ENCODE data around the gene PRCD.
A peak's percentile ranks its signal among the peaks of the same experiment; 100 is the strongest.
"Not testable (repeated sequence)": the region's sequence is repeated elsewhere in the genome, so short reads cannot be mapped to it uniquely, and the experiment has no call there.

PRCD gene

GRCh38 chr17:76556765-76557367 lies 17.0 kb downstream of the PRCD start:
- DNase-seq (ENCODE audit: insufficient read length, low spot score) (no peak), FAIRE-seq (no peak)
- TF ChIP-seq, protein P1, sequence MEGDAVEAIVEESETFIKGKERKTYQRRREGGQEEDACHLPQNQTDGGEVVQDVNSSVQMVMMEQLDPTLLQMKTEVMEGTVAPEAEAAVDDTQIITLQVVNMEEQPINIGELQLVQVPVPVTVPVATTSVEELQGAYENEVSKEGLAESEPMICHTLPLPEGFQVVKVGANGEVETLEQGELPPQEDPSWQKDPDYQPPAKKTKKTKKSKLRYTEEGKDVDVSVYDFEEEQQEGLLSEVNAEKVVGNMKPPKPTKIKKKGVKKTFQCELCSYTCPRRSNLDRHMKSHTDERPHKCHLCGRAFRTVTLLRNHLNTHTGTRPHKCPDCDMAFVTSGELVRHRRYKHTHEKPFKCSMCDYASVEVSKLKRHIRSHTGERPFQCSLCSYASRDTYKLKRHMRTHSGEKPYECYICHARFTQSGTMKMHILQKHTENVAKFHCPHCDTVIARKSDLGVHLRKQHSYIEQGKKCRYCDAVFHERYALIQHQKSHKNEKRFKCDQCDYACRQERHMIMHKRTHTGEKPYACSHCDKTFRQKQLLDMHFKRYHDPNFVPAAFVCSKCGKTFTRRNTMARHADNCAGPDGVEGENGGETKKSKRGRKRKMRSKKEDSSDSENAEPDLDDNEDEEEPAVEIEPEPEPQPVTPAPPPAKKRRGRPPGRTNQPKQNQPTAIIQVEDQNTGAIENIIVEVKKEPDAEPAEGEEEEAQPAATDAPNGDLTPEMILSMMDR (IDR thresholded peaks at IDR 0.05; ENCODE audit: insufficient read depth, missing control alignments): no peak

GRCh38 chr17:76557368-76558197 lies 17.7 kb downstream of the PRCD start:
- TF ChIP-seq, protein P1 (IDR thresholded peaks at IDR 0.05; ENCODE audit: insufficient read depth, missing control alignments): peak; percentile 43
- no peak for FAIRE-seq
- DNase-seq (ENCODE audit: insufficient read length, low spot score): no peak

DNA sequence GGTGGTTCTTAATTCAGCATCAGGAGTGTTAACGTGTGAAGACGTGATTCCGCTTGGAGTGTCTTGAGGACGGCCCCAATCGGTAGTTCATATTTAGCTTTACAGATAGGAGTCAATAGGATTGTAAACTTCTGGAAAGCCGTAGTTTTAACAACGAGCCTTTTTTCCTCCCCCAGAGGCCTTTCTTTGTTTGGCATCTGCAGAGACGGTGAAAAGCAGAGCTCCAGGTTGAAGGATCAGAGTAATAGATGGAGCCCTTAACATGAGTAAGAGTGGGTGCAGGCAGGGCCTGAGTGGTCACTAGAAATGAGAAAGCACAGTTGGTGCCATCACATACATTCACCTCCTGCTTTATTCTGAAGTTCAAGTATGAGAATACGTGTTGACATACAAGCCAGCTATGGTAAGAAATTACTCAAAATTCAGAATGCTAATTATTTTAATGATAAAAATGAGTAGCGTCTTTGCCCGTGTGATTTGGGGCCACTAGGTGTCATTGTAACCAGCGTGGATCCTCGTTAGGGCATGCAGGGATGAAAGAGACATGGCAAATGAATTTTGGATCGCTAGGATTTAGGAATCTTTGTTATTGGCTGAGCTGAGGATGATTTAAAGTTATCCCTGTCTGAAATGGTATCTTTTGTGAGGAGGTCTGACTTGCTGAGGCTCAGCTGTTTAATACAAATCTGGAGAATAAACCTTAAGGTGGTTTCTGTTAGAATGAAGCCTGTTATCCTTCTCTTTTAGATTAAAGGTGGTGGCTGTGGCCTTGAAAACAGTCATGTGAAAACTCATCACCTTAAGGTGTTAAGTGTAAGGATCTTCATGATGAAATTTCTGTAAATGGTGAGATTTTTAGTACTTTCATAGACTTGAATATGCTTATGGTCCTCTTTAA lies 18.6 kb downstream of the PRCD start:
- DNase-seq (ENCODE audit: insufficient read length, low spot score): no peak
- no peak for FAIRE-seq
- TF ChIP-seq, protein P1 (IDR thresholded peaks at IDR 0.05; ENCODE audit: insufficient read depth, missing control alignments): peak; percentile 73

DNA sequence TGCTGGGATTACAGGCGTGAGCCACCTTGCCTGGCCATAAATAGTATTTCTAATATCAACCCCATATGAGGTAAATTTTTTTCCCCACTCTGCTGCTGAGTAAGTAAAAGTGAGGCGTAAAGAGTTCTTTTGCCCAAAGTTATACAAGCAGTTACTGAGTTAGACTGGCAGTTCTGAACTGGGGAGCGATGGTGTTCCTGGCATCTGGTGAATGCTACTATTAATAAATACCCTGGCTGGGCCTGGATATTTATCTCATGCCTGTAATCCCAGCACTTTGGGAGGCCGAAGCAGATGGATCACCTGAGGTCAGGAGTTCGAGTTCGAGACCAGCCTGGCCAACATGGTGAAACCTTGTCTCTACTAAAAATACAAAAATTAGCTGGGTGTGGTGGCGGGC lies 19.6 kb downstream of the PRCD start:
- FAIRE-seq: not testable (repeated sequence)

GRCh38 chr17:76560036-76560876 lies 20.4 kb downstream of the PRCD start:
- TF ChIP-seq, protein P1 (IDR thresholded peaks at IDR 0.05; ENCODE audit: insufficient read depth, missing control alignments): no peak
- no peak for DNase-seq (ENCODE audit: insufficient read length, low spot score)
- FAIRE-seq: no peak

More for the DNA sequence above, 19.6 kb downstream of the PRCD start:
- DNase-seq (ENCODE audit: insufficient read length, low spot score): not testable (repeated sequence)

GRCh38 chr17:76560877-76561221 lies 21.0 kb downstream of the PRCD start:
- DNase-seq (ENCODE audit: insufficient read length, low spot score) (no peak), FAIRE-seq (no peak)
- TF ChIP-seq, protein P1 (IDR thresholded peaks at IDR 0.05; ENCODE audit: insufficient read depth, missing control alignments): no peak

DNA sequence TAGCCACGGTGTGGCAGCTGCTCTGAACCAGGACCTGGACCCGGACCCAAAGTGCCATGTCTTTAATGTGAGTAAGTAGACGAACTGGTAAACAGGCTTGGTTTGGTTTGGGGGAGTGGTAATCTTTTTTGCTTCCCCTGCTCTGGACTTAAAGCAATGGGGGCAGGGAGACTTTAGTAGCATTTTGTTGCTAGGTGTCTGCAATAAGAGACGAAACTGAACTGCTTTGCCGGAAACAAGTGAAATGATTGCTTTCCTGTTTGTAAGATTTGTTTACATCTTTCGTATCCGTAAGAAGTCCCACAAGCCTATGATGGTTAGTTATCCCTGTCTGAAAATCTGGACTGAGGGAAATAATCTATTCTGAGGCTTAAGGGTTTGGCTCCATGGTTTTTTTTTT lies 21.5 kb downstream of the PRCD start:
- DNase-seq (ENCODE audit: insufficient read length, low spot score) (no peak), FAIRE-seq (no peak)
- TF ChIP-seq, protein P1 (IDR thresholded peaks at IDR 0.05; ENCODE audit: insufficient read depth, missing control alignments): no peak

Data from D721Med (cell line).